Stimulated activated CD4-positive, alpha-beta T cell treated with anti-CD3 and anti-CD28 coated beads, Interleukin-4, amount 100 ng/mL, for 4 hours (primary cell): ENCODE measurements around the gene RNF187.

Experiments
- DNase-seq, 2 experiments: peaks; one replicate each; pipeline ENCODE4 v3.0.0-alpha.2; 2020

Gene RNF187

DNA sequence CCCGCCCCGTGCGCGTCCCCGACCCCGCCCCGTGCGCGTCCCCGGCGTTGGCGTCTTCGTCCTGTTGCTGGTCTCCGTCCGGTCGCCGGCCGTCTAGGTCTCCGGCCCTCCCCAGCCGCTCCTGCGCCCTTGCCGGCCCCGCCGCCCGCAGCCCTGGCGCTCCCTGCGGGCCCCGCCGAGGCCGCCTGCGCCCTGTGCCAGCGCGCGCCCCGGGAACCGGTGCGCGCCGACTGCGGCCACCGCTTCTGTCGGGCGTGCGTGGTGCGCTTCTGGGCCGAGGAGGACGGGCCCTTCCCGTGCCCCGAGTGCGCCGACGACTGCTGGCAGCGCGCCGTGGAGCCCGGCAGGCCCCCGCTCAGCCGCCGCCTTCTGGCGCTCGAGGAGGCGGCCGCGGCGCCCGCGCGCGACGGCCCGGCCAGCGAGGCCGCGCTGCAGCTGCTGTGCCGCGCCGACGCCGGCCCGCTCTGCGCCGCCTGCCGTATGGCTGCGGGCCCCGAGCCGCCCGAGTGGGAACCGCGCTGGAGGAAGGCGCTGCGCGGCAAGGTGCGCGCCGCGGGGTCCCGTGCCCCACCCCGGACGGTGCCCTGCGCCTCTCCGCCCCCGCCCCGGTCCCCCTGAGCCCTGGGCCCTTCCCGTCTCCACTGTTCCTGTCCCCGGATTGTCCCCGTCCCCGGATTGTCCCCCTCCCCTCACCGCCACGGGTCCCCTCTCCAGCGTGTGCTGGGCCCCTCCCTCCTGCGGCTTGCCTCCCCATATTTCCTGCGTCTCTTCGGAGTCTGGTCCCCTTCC lies at the start of gene RNF187:
TSS of gene RNF187 (plus strand) at position 47 of the 789 bp plus-strand sequence.
- peak; percentile 76 to 86 for DNase-seq

DNA sequence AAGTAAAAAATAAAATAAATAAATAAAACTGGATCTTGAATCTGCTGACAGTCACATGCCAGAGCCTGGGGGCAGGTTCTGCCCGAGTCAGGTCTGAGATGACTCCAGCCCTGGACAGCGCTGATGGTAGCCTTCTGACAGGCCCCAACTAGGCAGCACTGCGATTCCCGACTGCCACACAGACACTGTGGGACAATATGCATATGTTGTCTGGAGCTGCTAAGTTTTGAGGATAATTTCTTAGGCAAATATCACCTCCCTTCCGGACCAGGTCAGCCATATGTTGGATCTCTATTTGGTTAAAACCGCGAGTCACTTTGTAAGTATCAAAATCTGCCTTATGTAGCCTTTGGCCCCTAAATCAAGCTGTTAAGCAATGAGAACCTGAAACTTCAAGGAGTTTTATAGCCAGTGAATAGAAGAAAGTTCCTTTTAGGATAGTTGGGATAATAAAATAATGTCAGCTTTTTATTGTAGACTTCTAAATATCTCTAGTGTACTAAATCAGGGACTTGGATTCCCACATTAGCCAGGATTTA lies 49.7 kb upstream of the RNF187 start:
- DNase-seq = no peak

DNA sequence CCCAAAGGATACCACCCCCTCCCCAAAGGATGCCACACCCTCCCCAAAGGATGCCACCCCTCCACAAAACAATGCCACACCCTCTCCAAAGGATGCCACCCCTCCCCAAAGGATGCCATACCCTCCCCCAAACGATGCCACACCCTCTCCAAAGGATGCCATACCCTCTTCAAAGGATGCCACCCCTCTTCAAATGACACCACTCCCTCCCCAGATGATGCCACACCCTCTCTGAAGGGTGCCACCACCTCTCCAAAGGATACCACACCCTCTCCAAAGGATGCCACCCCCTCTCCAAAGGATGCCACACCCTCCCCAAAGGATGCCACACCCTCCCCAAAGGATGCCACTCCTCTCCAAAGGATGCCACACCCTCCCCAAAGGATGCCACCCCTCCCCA lies 48.9 kb upstream of the RNF187 start:
- no peak for DNase-seq

DNA sequence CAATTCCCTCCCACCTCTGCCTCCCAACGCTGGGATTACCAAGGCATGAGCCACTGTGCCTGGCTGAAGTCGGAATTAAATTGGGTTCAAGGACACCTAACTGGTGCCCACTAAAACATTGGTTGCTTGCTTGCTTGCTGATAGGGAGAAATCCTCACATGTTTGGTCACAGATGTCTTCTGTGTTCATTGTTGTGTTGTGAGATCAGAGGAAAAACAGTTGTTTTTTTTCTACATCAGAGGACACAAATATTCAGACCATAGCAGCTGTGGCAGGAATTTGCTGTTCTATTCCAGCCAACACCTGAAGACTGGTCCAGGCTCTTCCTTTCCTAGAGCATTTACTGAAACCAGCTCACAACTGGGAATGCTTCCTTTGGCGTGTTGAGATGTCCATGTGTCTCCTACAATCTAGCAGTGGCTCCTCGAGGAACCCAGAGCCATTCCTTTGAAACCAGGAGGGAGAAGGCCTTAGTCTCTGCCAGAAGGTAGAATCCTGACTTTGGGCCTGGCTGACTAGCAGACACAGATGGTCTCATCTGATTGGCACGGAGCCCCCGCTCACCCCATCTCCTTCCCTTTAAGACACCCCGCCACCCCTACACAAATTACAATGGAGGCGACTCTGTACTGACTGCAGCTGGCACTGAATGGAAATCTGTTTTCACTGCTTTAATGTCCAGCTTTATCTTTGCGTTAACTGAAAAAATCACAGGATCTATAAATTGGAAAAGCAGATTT lies 46.3 kb upstream of the RNF187 start:
- DNase-seq = no peak

DNA sequence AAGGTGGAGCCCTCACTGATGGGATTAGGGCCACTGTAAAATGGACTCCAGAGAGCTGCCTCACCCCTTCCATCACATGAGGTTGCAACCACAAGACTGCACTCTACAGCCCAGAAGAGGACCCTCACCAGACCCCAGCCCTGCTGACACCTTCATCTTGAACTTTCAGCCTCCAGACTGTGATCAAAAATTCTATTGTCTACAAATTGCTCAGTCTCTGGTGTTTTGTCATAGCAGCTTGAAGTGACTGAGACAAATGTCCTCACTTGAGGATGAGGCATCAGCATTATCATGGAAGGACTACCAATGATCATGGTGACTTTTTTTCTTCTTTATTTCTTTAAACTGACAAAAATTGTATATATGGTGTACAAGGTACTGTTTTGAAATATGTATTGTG lies 43.8 kb upstream of the RNF187 start:
- DNase-seq = no peak

DNA sequence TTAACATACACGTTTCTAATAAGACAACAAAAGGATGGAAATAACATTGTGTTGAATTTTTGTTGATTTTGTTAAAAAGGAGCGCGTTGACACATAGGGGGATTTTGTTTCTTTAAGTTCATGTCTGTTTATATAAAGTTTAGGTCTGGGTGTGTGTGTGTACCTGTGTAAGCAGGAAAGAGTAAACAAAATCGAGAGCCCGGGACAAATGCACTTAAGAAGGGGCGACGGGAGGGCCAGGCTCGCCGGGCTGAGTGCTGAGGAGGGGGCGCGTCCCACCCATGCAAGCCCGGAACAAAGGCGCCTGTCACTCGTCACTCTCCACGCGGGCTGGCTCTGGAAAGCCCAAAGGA lies 41.7 kb upstream of the RNF187 start:
- no peak for DNase-seq

DNA sequence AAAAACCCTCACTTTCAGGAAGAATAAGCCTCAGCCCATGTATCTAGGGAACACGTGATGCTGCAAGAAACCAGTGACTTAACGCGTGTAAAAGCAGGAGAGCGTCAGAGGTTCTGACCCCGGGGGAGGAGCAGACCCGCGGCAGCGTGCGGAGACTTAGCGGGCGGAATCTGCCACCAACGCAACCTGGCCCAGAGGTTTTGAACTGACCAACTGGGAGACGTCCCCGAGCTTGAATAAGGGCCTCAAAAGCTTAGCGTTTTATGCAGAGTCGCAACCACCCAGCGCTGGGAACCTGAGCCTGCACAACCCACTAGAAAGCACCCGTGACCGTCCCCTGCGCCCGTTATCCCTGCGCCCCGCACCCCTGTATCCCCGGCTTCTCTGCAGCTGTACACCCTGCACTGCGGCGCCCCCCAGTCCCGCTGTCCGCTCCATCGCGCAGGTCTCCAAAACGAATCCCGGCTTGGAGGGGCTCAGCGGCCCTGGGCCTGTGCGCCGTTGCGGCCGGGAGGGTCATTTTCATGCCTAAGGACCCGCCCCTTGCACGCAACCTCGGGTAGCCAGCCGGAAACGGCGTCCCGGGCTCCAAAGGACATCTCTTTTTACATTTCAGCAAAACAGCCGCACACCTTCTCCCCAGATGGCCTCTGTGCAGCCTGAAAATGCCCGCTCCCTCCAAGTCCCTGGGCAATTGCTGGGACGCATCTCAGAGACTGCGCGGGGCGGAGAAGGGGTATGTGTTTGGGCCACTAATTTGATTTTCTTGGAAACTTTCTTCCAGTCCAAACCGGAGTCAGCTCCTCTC lies 41.1 kb upstream of the RNF187 start:
- DNase-seq = peak in 1 of 2 experiments; percentile 28

DNA sequence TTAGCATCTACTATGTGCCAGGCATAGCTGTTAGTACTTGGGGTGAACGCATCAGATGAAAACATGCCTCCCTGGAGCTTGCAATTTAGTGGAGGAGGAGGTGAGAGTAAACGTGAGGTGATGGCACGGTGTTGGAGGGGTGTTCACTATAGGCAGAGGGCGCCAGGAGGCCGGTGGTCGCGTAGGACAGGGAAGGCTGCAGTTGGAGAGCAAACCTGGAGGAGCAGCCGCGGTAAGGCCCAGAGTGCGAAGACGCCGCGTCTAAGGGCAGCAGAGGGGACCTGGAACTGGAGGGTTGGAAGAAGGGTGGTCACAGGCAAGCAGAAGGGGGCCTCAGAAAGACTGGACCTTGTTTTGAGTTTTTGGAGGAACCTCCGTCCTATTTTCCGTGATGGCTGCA lies 40.3 kb upstream of the RNF187 start:
- no peak for DNase-seq

DNA sequence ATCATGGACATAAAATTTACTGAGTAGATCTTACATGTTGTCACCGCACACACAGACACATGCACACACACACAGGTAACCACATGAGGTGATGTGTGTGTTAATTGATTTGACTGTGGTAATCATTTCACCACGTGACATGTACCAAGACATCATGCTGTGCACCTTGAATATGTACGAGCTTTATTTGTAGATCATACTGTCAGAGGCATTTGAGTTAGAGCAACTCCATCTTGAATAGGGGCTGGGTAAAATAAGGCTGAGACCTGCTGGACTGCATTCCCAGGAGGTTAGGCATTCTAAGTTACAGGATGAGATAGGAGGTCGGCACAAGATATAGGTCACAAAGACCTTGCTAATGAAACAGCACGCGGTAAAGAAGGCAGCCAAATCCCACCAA lies 38.8 kb upstream of the RNF187 start:
- no peak for DNase-seq

DNA sequence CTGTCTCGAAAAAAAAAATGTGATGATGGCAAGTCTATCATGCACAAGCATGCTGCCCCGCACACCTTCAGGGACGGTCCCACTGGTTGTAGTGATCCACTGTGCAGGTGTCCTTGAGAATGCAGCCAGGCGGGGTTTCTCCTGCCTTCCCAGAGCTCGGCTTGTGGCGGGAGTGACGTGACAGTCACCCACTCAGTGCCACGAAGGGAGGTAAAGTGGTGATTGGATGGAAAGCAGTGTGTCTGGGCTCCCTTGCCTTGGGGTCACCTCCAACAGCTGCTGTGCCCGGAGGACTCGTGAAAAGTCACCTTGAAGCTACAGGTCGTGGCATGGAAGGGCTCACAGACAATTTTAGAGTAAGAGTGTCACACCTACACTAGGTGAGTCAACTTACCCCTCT lies 37.0 kb upstream of the RNF187 start:
- DNase-seq = no peak

DNA sequence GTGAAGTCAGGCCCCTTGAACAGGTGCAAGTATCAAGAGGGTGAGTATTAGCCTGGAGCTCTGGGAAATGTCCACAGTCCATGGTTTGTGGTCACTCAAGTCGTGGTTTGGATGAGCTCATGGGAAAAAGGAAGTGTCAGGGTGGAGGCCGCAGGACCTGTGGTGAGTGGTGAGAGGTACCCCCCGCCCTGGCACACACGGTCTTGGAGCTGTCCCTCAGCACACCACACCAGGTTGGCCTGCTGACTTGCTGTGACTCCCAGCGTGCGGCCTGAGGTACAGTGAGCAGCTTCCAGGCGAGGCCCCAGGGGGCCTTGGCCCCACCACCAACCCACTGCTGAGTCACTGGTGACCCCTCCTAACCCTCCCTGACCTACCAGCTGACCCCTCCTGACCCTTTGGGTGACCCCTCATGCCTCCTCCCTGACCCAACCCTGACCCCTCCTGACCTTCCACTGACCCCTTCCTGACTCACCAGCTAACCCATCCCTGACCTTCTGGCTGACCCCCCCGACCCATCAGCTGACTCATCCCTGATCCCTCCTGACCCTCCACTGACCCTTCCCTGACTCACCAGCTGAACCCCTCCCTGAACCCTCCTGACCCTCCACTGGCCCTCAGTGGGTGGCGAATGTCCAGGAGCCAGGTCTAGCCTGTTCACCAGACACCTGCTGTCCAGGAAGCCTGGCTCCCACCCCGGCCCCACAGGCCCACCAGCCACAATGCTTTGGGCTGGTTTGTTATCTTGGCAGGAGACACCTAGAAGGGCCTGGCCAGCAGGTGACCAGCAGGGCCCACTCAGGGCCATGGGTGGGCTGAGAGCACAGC lies 34.8 kb upstream of the RNF187 start:
- DNase-seq = no peak

DNA sequence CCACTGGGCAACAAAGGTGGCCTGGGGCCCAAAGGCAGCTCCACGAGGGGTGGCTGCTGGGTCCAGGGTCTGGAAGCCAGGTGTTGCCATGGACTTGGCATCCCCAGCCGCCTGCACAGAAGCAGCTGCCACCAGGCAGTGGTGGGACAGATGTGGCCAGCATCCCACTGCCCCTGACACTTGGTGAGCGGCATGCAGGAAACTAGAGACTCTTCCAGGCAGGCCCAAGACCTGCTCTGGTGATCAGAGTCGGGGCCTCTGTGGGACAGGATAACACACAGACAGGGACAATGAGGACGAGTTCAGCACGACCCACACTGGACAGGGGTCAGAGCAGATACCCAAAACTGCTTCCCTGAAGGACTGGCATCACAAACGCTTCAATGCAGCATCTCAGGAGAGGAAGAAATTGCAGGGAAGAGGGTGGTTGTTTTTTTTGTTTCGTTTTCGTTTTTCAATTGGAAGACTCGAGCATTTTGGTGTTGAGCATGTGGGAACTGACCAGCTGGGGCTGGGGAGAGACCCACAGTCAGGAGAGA lies 34.1 kb upstream of the RNF187 start:
- no peak for DNase-seq

DNA sequence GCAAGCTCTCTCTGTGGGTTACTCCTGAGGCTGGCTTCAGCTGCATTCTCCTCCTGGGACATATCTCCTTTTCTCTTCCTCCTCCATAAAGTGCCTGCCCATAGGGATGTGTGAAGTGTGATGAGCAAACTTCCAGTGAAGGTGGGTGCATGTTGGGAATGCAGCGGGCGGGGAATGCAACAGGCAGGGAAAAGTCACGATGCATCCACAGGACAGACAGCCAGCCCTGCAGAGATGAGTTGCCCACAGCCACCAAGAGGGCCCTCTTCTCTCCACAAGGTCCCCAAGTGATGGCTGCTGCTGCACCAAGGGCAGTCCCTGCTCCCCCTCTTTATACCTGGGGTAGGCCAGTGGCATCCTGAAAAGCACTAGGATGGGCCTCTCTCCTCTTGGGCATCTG lies 33.6 kb upstream of the RNF187 start:
- DNase-seq = no peak

DNA sequence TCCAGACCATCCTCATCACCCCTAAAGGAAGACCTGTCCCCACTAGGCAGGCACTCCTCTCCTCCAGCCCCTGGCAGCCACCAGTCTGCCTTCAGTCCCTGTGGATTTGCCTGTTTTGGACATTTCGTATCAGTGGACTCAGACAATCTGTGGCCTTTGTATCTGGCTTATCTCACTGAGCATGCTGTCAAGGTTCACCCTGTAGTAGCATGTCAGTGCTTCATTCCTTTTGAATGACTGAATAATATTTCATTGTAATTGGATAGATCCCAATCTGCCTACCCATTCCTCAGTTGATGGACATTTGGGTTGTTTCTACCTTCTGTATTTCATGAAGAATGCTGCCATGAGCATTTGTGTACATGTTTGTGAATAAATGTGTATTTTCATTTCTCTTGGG lies 32.9 kb upstream of the RNF187 start:
- DNase-seq = no peak

DNA sequence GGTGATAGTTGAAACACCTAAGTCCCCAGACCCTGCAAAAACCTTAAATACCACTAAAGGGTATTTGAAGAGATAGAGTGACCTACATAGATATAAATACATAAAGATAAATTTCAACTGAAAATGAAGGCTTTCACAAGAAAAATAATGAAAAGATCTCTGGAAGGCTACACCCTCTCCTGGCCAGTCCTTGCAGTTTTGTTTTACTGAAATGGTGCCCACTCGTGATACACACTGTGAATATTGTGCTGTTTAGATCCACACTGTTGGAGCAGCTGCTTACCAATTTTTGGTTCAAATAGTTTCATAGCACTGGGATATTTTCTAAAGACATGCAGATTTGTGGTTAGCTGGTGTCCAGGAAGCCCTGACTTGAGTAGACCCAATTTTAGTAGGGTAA lies 31.5 kb upstream of the RNF187 start:
- DNase-seq = no peak

DNA sequence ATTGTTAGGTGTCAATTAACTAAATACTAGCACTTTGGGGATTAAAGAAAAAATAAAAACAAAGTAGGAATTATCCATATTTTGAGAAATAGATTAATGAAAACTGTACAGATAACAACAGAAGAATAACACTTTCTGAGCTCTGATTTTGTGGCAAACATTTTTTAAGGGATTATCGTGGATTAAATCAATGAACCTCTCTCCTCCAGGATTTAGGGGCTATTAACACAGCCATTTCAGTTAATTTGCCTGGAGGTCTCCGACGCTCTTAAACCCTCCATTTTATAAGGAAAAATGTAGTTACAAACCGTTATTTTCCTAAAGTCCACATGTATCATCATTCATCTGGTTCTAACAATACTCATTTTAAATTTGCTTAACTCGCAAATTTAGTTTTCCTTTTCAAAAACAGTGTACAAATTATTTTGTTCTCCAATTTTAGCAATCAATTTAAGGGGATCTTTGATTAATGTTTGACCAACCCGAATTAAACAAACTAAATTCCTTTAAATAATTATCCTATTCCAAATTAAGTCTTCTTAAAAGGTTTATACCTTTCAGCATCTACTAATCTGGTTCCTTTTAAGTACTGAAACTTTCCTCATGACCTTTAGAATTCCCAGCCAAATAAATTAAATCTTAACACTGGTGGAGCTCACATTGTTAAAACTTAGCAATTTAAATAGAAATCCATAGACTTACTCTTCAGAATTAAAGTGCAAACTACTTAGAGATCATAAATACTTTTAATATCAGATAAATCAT lies 30.7 kb upstream of the RNF187 start:
- DNase-seq = no peak

DNA sequence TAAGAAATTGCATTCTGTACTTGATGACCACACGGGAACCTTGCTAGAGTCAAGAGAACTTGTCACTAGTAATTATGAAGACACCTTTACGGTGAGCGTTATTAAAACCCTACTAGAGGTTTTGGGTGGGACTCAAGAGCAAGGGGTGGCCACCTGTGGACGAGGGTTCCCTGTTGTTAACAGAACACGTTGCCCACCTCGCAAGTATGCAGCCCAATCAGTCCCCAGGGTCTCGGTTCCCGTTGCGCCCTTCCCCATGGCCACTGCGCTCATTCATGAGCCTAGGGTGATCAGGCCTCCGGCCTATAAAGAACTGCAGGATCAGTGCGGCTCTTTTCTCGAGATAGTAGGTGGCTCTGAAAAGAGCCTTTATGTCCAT lies 30.2 kb upstream of the RNF187 start:
- DNase-seq = no peak

DNA sequence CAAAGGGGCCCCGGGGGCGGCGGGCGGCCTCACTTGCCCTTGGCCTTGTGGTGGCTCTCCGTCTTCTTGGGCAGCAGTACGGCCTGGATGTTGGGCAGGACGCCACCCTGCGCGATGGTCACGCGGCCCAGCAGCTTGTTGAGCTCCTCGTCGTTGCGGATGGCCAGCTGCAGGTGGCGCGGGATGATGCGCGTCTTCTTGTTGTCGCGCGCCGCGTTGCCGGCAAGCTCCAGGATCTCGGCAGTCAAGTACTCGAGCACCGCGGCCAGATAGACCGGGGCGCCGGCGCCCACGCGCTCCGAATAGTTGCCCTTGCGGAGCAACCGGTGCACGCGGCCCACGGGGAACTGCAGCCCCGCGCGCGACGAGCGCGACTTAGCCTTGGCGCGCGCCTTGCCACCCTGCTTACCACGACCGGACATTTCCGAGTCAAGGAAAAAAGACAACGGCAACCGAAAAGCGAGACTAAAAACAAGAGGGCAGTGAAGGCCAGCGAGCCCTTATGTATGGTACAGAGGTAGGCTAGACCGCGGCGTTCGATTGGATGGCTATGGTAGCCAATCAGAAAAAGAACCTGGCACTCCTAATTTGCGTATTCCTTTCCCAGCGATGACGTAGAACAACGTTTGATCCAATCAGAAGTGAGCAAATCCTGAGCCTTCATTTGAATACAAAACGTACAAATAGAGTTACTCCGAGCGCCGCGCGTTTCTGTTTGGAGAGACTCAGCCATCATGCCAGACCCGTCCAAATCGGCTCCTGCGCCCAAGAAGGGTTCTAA lies 29.6 kb upstream of the RNF187 start:
- DNase-seq = peak; percentile 70 to 83

DNA sequence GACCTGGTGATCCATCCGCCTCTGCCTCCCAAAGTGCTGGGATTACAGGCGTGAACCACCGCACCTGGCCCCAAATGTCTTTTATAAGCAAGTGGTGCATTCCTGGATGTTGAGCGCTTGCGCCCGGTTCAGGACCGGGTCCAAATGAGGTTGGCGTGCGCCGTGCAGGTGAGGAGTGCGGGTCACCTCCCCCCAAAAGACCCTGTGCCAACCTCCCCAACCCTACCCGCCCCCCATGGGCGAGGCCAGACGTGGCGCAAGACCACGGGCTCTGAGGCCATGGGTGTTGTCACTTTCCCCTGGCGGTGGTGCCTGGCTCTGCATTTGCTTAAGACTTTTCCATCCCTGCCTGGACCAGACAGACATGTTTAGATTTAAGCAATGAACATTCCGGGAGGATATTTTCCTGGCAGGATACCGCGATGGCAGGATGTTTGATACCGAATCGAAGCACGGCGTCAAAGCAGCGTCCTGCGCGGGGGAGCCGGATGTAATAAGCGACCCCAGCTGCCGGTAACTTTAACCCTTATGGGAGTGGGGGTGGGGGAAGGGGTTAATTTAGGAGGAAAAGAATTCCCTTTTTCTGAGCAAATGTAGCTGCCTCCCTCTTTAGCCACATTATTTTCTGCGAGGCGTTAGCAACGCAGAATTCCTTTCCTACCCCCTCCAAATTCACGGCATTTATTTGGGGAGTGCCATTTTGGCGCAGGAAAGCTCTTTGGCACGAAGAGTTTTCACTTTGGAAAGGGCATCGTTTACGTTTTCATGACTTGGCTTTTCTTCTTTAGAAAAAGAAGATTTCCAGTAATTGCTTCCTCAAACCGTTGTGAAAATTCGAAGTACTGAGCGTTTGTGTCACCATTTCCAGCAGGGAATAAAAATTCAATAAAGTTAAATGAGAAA lies 27.8 kb upstream of the RNF187 start:
- peak; percentile 30 to 49 for DNase-seq

DNA sequence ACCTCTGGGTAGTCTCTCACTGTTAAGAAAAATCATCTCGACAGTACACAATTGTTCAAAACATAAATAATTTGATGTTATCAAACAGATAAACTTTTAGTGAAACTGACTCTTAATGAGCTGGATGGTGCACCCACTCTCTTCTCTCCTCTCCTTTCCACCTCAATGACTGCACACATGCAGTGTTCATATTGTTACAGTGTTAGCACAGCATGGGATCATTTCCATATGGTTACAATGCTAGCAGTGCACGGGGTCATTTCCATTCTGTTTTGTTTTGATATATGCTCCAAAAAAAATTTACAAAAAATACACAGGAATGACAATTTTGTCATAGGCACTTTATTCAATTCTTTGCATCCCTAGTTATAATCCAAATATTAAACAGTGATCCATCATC lies 26.4 kb upstream of the RNF187 start:
- no peak for DNase-seq
